Spleen (tissue), 11 donors: Measurements from ENCODE around the gene TRIM8. TPM values are rescaled to one million over a fixed set of nuclear protein-coding genes. Genes with fewer than 3 reads are reported as not detected.

Experiments
- DNase-seq: peaks from one replicate; pipeline ENCODE4 v3.0.0-alpha.2; 2020
- H3K27ac ChIP-seq, 8 donors: fragments of 200-600 bp; sonication (generic) in 7 of 8; 1 replicate in 4 of 8; 2 replicates in 4 of 8; pipeline versions ENCODE4 v1.5.0 to v1.8.0; 2016 to 2021; ENCODE audit warnings: inconsistent platforms in 4 of 8, mild to moderate bottlenecking in 4 of 8, moderate library complexity in 1 of 8
- H3K27me3 ChIP-seq, 7 donors: fragments of 200-600 bp; sonication (generic) in 6 of 7; replicated peaks in 1 of 7; 1 replicate in 4 of 7; 2 replicates in 3 of 7; pipeline versions ENCODE4 v1.5.0 to v1.8.0; 2016 to 2021; ENCODE audit warnings: inconsistent platforms in 3 of 7, mild to moderate bottlenecking in 1 of 7
- H3K36me3 ChIP-seq, 6 donors: fragments of 200-600 bp; sonication (generic) in 5 of 6; 1 replicate in 4 of 6; 2 replicates in 2 of 6; pipeline versions ENCODE4 v1.5.0 to v1.8.0; 2016 to 2021; ENCODE audit warnings: inconsistent platforms in 2 of 6
- H3K4me1 ChIP-seq, 6 donors: fragments of 200-600 bp; sonication (generic) in 5 of 6; 1 replicate in 3 of 6; 2 replicates in 3 of 6; pipeline versions ENCODE4 v1.5.0 to v1.8.0; 2016 to 2021; ENCODE audit warnings: inconsistent platforms in 3 of 6
- H3K4me3 ChIP-seq, 8 donors: fragments of 200-600 bp; sonication (generic) in 7 of 8; 1 replicate in 4 of 8; 2 replicates in 4 of 8; pipeline versions ENCODE4 v1.5.0 to v1.8.0; 2016 to 2021; ENCODE audit warnings: inconsistent platforms in 4 of 8, mild to moderate bottlenecking in 4 of 8, moderate library complexity in 2 of 8
- H3K9me3 ChIP-seq, 8 donors: fragments of 200-600 bp; sonication (generic) in 7 of 8; 1 replicate in 4 of 8; 2 replicates in 4 of 8; pipeline versions ENCODE4 v1.5.0 to v1.8.0; 2016 to 2021; ENCODE audit warnings: inconsistent platforms in 4 of 8
- CTCF ChIP-seq, 11 experiments: fragments of 200-600 bp in 7 of 11; fragments of 450-650 bp in 4 of 11; sonication (generic) in 4 of 11; IDR thresholded peaks in 8 of 11; conservative IDR thresholded peaks in 3 of 11; 1 replicate in 7 of 11; 2 replicates in 4 of 11; pipeline versions ENCODE4 v1.4.0 to v1.8.0; 2016 to 2021; ENCODE audit warnings: antibody characterized with exemption in 11 of 11, inconsistent platforms in 4 of 11, mild to moderate bottlenecking in 1 of 11
- POLR2A ChIP-seq, 3 donors: fragments of 450-650 bp; IDR thresholded peaks; one replicate each; pipeline ENCODE4 v1.5.1; 2017; ENCODE audit warnings: antibody characterized with exemption in 3 of 3, mild to moderate bottlenecking in 1 of 3
- POLR2AphosphoS5 ChIP-seq, 3 donors: sonication (generic); formaldehyde crosslinking; IDR thresholded peaks; one replicate each; pipeline ENCODE4 v1.5.1; 2017; ENCODE audit warnings: antibody characterized with exemption in 3 of 3
- WGBS, 5 donors: extraction: QIAGEN DNeasy Blood & Tissue Kit in 3 of 5; methylation state at CpG; one replicate each; pipeline versions ENCODE4 v1.1.5 to v1.1.7; 2013 to 2018; 5-methylcytosine and 5-hydroxymethylcytosine counted together
- intact Hi-C: fragments of 100-400 bp; cut with DNase I; formaldehyde crosslinking; loops from one replicate; pipeline ENCODE4 v1.15.0; 2023; ENCODE audit warnings: low total_unique reads
- polyA plus RNA-seq, 3 donors: library from polyadenylated mRNA; stranded (reverse); fragments of 200-250 nt; gene quantifications; one replicate each; pipeline ENCODE4 v1.2.1, GENCODE V29; 2013
- total RNA-seq, 7 donors: library from RNA; depleted of rRNA in 3 of 7; stranded (reverse); fragments of >200 nt in 3 of 7; fragmentation: NEBNext Ultra II Directional in 4 of 7; extraction: Animal tissue kit (Norgen Biotek cat#: 25700) in 4 of 7; gene quantifications; one replicate each; pipeline versions ENCODE4 v1.1.0 to v1.2.1, GENCODE V29; 2016 to 2021
- donor health status: healthy with polysubstance abuse.
- donor health status: DM: no; HTN: no; CAD: no; lungs with moderate emphysema.
- donor health status: DM: no; HTN: no; CAD: no.
- donor health status: Bipolar disorder and iron deficiency.
- donor health status: healthy.
- donor health status: DM: no; HTN: no; CAD: no.
- donor health status: DM: yes; HTN: yes; CAD: no.

Gene TRIM8
- total and polyA plus RNA-seq, 10 donors: 23.5 to 116 (median 87.8) TPM

GRCh38 chr10:102656791-102657371 lies 12.6 kb downstream of the TRIM8 start:
- TF ChIP-seq POLR2AphosphoS5 (IDR thresholded peaks at IDR 0.05) (peak in 1 of 3 donors; percentile 57), CTCF (IDR thresholded peaks at IDR 0.05 in 8 of 11, conservative IDR thresholded peaks at IDR 0.05 in 3 of 11) (no peak)
- intact Hi-C loops: no loop called here
- peaks cover 36 to 100% (median 74%) of the 10 kb centered on the region in 6 donors for H3K4me1 ChIP-seq
- DNase-seq: peak; percentile 77
- H3K27me3 ChIP-seq: no peaks in the 10 kb centered on the region
- H3K27ac ChIP-seq: peak overlapping the region; percentile 6 to 81 (median 74)
- peaks cover 3 to 70% (median 50%) of the 10 kb centered on the region in 6 donors for H3K36me3 ChIP-seq
- H3K4me3 ChIP-seq: no peak overlapping the region
- 92 to 95% (median 94%) methylated on average over 31 to 42 of the region's 42 CpGs for WGBS, 5 donors
- no peaks in the 10 kb centered on the region for H3K9me3 ChIP-seq

- TF ChIP-seq POLR2AphosphoS5 (IDR thresholded peaks at IDR 0.05) (no peak), CTCF (IDR thresholded peaks at IDR 0.05 in 8 of 11, conservative IDR thresholded peaks at IDR 0.05 in 3 of 11) (no peak), POLR2A (IDR thresholded peaks at IDR 0.05) (no peak)
- 63 to 86% (median 71%) methylated on average over 11 of the region's 11 CpGs for WGBS, 5 donors
- Histone ChIP-seq H3K4me3 (no peak overlapping the region), H3K27ac (peak overlapping the region; percentile 6 to 81 (median 74)), H3K27me3 (no peaks in the 10 kb centered on the region), H3K9me3 (no peaks in the 10 kb centered on the region), H3K4me1 (peaks cover 31 to 97% (median 69%) of the 10 kb centered on the region in 6 donors), H3K36me3 (peaks cover 3 to 69% (median 50%) of the 10 kb centered on the region in 6 donors)
- intact Hi-C loops: no loop called here
- DNase-seq: peak; percentile 66
Measured at GRCh38 chr10:102657451-102657850, 13.2 kb downstream of the TRIM8 start.

GRCh38 chr10:102657984-102658724 lies 13.9 kb downstream of the TRIM8 start:
- no peaks in the 10 kb centered on the region for H3K9me3 ChIP-seq
- WGBS, 5 donors: 48 to 68% (median 56%) methylated on average over 13 of the region's 13 CpGs
- DNase-seq: peak; percentile 76
- peak overlapping the region; percentile 6 to 81 (median 74) for H3K27ac ChIP-seq
- peaks cover 25 to 90% (median 62%) of the 10 kb centered on the region in 6 donors for H3K4me1 ChIP-seq
- intact Hi-C loops: no loop called here
- no peak for TF ChIP-seq CTCF (IDR thresholded peaks at IDR 0.05 in 8 of 11, conservative IDR thresholded peaks at IDR 0.05 in 3 of 11)
- TF ChIP-seq POLR2A (IDR thresholded peaks at IDR 0.05): no peak
- peak; percentile 49 to 75 (median 57) for TF ChIP-seq POLR2AphosphoS5 (IDR thresholded peaks at IDR 0.05)
- no peaks in the 10 kb centered on the region for H3K27me3 ChIP-seq
- H3K4me3 ChIP-seq: no peak overlapping the region
- H3K36me3 ChIP-seq: peaks cover 3 to 64% (median 48%) of the 10 kb centered on the region in 6 donors

- Histone ChIP-seq H3K4me3 (no peak overlapping the region), H3K9me3 (no peaks in the 10 kb centered on the region), H3K36me3 (peaks cover 3 to 57% (median 46%) of the 10 kb centered on the region in 6 donors), H3K4me1 (peaks cover 25 to 84% (median 55%) of the 10 kb centered on the region in 6 donors), H3K27ac (peak overlapping the region in 7 of 8 donors; percentile 6 to 81 (median 74)), H3K27me3 (no peaks in the 10 kb centered on the region)
- DNase-seq: no peak
- no peak for TF ChIP-seq POLR2A (IDR thresholded peaks at IDR 0.05)
- TF ChIP-seq CTCF (IDR thresholded peaks at IDR 0.05 in 8 of 11, conservative IDR thresholded peaks at IDR 0.05 in 3 of 11): no peak
- TF ChIP-seq POLR2AphosphoS5 (IDR thresholded peaks at IDR 0.05): no peak
- intact Hi-C loops: no loop called here
- WGBS, 5 donors: 78 to 91% (median 83%) methylated on average over 5 of the region's 5 CpGs
Measured at GRCh38 chr10:102658802-102659201, 14.5 kb downstream of the TRIM8 start.
